Glutamatergic neuron (in vitro differentiated cells): Measurements from ENCODE around the gene HPSE2. TPM values are rescaled to one million over a fixed set of nuclear protein-coding genes. Genes with fewer than 3 reads are reported as not detected.

Source experiments
- DNase-seq: peaks from one replicate; pipeline ENCODE4 v3.0.0; 2022
- H3K27ac Mint-ChIP-seq: one replicate; pipeline ENCODE4 v1.8.0; 2020; ENCODE audit warnings: mild to moderate bottlenecking, mixed read lengths, inconsistent platforms; ENCODE audit not compliant: unreplicated experiment
- H3K27me3 Mint-ChIP-seq: one replicate; pipeline ENCODE4 v1.8.0; 2020; ENCODE audit warnings: mild to moderate bottlenecking, moderate library complexity, mixed read lengths, inconsistent platforms; ENCODE audit not compliant: unreplicated experiment
- H3K36me3 Mint-ChIP-seq: one replicate; pipeline ENCODE4 v1.8.0; 2020; ENCODE audit warnings: mild to moderate bottlenecking, mixed read lengths, inconsistent platforms; ENCODE audit not compliant: unreplicated experiment
- H3K4me1 Mint-ChIP-seq: one replicate; pipeline ENCODE4 v1.8.0; 2020; ENCODE audit warnings: mild to moderate bottlenecking, low read depth, mixed read lengths, inconsistent platforms; ENCODE audit not compliant: unreplicated experiment
- H3K4me3 Mint-ChIP-seq: one replicate; pipeline ENCODE4 v1.8.0; 2020; ENCODE audit warnings: mild to moderate bottlenecking, mixed read lengths, inconsistent platforms; ENCODE audit not compliant: unreplicated experiment
- H3K9me3 Mint-ChIP-seq: one replicate; pipeline ENCODE4 v1.8.0; 2020; ENCODE audit warnings: mild to moderate bottlenecking, moderate library complexity, mixed read lengths, inconsistent platforms; ENCODE audit not compliant: unreplicated experiment
- CTCF ChIP-seq: fragments of 200-600 bp; sonication (generic); IDR thresholded peaks from one replicate; pipeline ENCODE4 v1.5.0; 2021; ENCODE audit not compliant: partially characterized antibody, unreplicated experiment
- total RNA-seq: library from RNA; stranded (reverse); fragmentation: NEBNext Ultra II Directional; extraction: Animal tissue kit (Norgen Biotek cat#: 25700); gene quantifications from one replicate; pipeline ENCODE4 v1.2.1, GENCODE V29; 2021; ENCODE audit not compliant: unreplicated experiment

The HPSE2 gene
- total RNA-seq, 1 donor from 2014 or later, result not detected

GRCh38 chr10:98524124-98524523 is 711.5 kb downstream of the HPSE2 start:
- no peaks in the 10 kb centered on the region for H3K27me3 Mint-ChIP-seq
- no peak overlapping the region for H3K4me3 Mint-ChIP-seq
- no peaks in the 10 kb centered on the region for H3K4me1 Mint-ChIP-seq
- no peak overlapping the region for H3K27ac Mint-ChIP-seq
- no peak for TF ChIP-seq CTCF
- no peak for DNase-seq
- H3K9me3 Mint-ChIP-seq, result no peaks in the 10 kb centered on the region
- no peaks in the 10 kb centered on the region for H3K36me3 Mint-ChIP-seq

GRCh38 chr10:98519841-98520240 is 715.8 kb downstream of the HPSE2 start:
- DNase-seq, result no peak
- Mint-ChIP-seq H3K36me3 (no peaks in the 10 kb centered on the region), H3K9me3 (no peaks in the 10 kb centered on the region), H3K27ac (no peak overlapping the region), H3K4me1 (no peaks in the 10 kb centered on the region), H3K4me3 (no peak overlapping the region), H3K27me3 (no peaks in the 10 kb centered on the region)
- no peak for TF ChIP-seq CTCF

GRCh38 chr10:98517672-98518071 is 718.0 kb downstream of the HPSE2 start:
- TF ChIP-seq CTCF, result no peak
- no peaks in the 10 kb centered on the region for H3K9me3 Mint-ChIP-seq
- H3K27ac Mint-ChIP-seq, result no peak overlapping the region
- H3K27me3 Mint-ChIP-seq, result no peaks in the 10 kb centered on the region
- H3K4me1 Mint-ChIP-seq, result no peaks in the 10 kb centered on the region
- DNase-seq, result no peak
- H3K4me3 Mint-ChIP-seq, result no peak overlapping the region
- no peaks in the 10 kb centered on the region for H3K36me3 Mint-ChIP-seq

- Mint-ChIP-seq H3K4me1 (no peaks in the 10 kb centered on the region), H3K9me3 (no peaks in the 10 kb centered on the region), H3K4me3 (no peak overlapping the region), H3K27me3 (no peaks in the 10 kb centered on the region), H3K36me3 (no peaks in the 10 kb centered on the region), H3K27ac (no peak overlapping the region)
- DNase-seq, result no peak
- TF ChIP-seq CTCF, result no peak
Measured at GRCh38 chr10:98516352-98516751, 719.3 kb downstream of the HPSE2 start.

GRCh38 chr10:98513704-98514103 is 721.9 kb downstream of the HPSE2 start:
- Mint-ChIP-seq H3K27ac (no peak overlapping the region), H3K4me3 (no peak overlapping the region)

More at GRCh38 chr10:98513704-98514103, 721.9 kb downstream of the HPSE2 start:
- no peaks in the 10 kb centered on the region for H3K4me1 Mint-ChIP-seq
- H3K9me3 Mint-ChIP-seq, result no peaks in the 10 kb centered on the region
- no peaks in the 10 kb centered on the region for H3K36me3 Mint-ChIP-seq
- TF ChIP-seq CTCF, result no peak
- DNase-seq, result no peak
- H3K27me3 Mint-ChIP-seq, result no peaks in the 10 kb centered on the region
